ENCODE measurements around the gene SNED1. TPM values are rescaled to one million over a fixed set of nuclear protein-coding genes. Genes with fewer than 3 reads are reported as not detected.
"Not testable (repeated sequence)": the region's sequence is repeated elsewhere in the genome, so short reads cannot be mapped to it uniquely, and the experiment has no call there.

The SNED1 gene
- total RNA-seq, 1 donor from 2014 or later, result 4.7 TPM

DNA sequence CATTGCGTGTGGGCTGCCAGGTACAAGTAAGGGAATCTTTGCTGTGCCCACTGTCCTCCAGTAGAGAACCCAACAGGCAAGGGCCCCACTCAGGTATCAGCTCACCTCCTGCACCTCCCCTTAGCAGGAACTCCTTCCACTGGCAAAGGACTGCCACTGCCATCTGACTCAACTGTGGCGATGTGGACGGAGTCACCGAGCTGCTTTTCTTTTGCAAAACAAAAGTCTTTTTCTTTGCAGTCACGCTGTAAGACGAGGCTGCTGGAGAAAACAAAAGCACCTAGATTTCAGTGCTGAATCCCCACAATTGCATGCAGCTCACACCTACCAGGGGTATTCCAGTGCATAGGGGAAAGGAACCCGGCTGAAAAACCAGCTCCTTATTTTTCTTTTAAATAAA lies 95.8 kb downstream of the SNED1 start:
- Histone ChIP-seq H3K9me3 (ENCODE audit: control insufficient read depth in 3 of 3, low read length in 3 of 3) (no peaks in the 10 kb centered on the region), H3K27me3 (ENCODE audit: control insufficient read depth in 3 of 3, insufficient read depth in 3 of 3, low read length in 3 of 3) (no peaks in the 10 kb centered on the region), H3K9ac (ENCODE audit: low read depth in 1 of 3, low read length in 3 of 3) (no peak overlapping the region), H3K4me1 (ENCODE audit: control insufficient read depth in 3 of 3, insufficient read depth in 3 of 3, low read length in 3 of 3) (peaks cover 3 to 17% (median 7%) of the 10 kb centered on the region in 3 donors), H3K36me3 (ENCODE audit: control insufficient read depth in 3 of 3, insufficient read depth in 3 of 3, low read length in 3 of 3) (peaks cover 58 to 73% (median 69%) of the 10 kb centered on the region in 3 donors), H3K4me3 (ENCODE audit: low read length in 3 of 3) (no peak overlapping the region), H3K27ac (ENCODE audit: low read depth, low read length) (no peak overlapping the region)

DNA sequence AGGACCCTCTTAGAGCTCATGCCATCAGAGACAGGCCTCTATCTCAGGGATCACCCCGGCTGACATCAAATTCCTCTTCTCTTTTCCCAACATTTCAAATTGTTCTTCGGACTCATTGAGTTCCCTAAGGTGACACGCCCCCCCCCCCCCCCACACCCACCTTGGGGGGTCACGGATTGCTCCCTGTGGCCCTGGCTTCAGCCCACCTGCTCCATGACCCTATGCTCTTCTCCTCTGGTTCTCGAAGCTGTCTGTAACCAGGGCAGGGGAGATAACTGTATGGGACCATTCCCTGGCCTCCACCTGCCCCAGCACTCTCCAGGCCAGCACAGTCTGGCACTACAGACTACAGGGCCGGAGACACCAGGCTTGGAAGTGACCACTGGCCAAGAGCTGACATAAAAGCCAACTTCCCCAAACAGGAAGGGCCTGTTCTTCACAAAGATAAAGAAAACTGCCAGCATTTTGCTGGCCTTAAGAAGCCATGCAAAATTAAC lies 96.6 kb downstream of the SNED1 start:
- Histone ChIP-seq H3K4me1 (ENCODE audit: control insufficient read depth in 3 of 3, insufficient read depth in 3 of 3, low read length in 3 of 3) (peaks cover 3 to 18% (median 7%) of the 10 kb centered on the region in 3 donors), H3K9me3 (ENCODE audit: control insufficient read depth in 3 of 3, low read length in 3 of 3) (no peaks in the 10 kb centered on the region), H3K36me3 (ENCODE audit: control insufficient read depth in 3 of 3, insufficient read depth in 3 of 3, low read length in 3 of 3) (peaks cover 52 to 75% (median 71%) of the 10 kb centered on the region in 3 donors), H3K4me3 (ENCODE audit: low read length in 3 of 3) (no peak overlapping the region), H3K27ac (ENCODE audit: low read depth, low read length) (no peak overlapping the region), H3K27me3 (ENCODE audit: control insufficient read depth in 3 of 3, insufficient read depth in 3 of 3, low read length in 3 of 3) (no peaks in the 10 kb centered on the region), H3K9ac (ENCODE audit: low read depth in 1 of 3, low read length in 3 of 3) (no peak overlapping the region)

DNA sequence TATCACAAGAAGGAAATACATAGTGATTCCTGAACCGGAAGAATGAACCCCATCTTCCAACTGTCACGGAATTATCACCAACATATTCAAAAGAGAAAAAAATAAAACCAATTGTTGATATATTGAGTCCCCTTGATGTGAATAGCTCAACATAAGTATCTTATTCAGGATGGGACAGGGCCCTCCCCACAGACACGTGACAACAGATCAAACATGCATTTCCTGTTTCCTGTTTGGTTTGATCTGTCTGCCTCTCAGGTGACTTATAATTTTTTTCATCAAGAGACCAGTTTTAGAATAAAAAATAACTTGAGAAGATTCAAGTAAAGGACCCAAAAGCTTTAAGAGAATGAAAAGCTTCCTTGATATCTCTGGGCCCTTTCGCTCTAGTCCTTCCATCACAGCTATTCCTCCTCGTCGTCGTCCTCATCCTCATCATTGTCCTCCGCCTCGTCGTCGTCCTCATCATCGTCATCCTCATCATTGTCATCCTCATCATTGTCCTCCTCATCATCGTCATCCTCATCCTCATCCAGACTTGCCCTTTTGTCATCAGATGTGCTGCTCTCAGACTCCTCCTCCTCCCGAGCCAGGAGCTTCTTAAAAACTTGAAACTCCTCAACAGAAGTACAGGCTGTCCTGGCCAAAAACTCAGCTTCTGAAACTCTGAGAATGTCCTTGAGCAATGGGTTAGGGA lies 97.3 kb downstream of the SNED1 start:
- Histone ChIP-seq H3K27ac (ENCODE audit: low read depth, low read length) (no peak overlapping the region), H3K36me3 (ENCODE audit: control insufficient read depth in 3 of 3, insufficient read depth in 3 of 3, low read length in 3 of 3) (peaks cover 50 to 76% (median 65%) of the 10 kb centered on the region in 3 donors), H3K9me3 (ENCODE audit: control insufficient read depth in 3 of 3, low read length in 3 of 3) (no peaks in the 10 kb centered on the region), H3K27me3 (ENCODE audit: control insufficient read depth in 3 of 3, insufficient read depth in 3 of 3, low read length in 3 of 3) (no peaks in the 10 kb centered on the region), H3K9ac (ENCODE audit: low read depth in 1 of 3, low read length in 3 of 3) (no peak overlapping the region), H3K4me1 (ENCODE audit: control insufficient read depth in 3 of 3, insufficient read depth in 3 of 3, low read length in 3 of 3) (peaks cover 9 to 26% (median 9%) of the 10 kb centered on the region in 3 donors), H3K4me3 (ENCODE audit: low read length in 3 of 3) (no peak overlapping the region)

DNA sequence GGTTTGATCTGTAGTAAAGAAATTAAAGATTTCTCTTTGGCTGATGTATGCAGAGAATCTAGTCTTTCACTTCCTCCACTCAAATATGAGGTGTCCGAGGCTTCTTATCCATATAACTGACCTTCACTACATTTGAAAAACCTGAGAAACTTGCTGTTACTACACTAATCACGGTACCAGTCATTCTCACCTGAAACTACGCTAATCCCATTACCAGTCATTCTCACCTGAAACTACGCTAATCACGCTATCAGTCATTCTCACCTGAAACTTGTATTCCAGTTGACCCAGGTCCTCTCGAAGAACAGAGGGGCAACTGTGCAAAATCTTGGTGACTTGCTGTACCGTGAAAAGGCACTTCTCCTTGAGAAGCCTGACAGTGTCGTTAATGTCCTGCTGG lies 98.6 kb downstream of the SNED1 start:
- Histone ChIP-seq H3K27ac (ENCODE audit: low read depth, low read length) (no peak overlapping the region), H3K9me3 (ENCODE audit: control insufficient read depth in 3 of 3, low read length in 3 of 3) (no peaks in the 10 kb centered on the region), H3K4me1 (ENCODE audit: control insufficient read depth in 3 of 3, insufficient read depth in 3 of 3, low read length in 3 of 3) (peaks cover 16 to 31% (median 18%) of the 10 kb centered on the region in 3 donors), H3K4me3 (ENCODE audit: low read length in 3 of 3) (no peak overlapping the region), H3K36me3 (ENCODE audit: control insufficient read depth in 3 of 3, insufficient read depth in 3 of 3, low read length in 3 of 3) (peaks cover 40 to 64% (median 54%) of the 10 kb centered on the region in 3 donors), H3K9ac (ENCODE audit: low read depth in 1 of 3, low read length in 3 of 3) (no peak overlapping the region), H3K27me3 (ENCODE audit: control insufficient read depth in 3 of 3, insufficient read depth in 3 of 3, low read length in 3 of 3) (no peaks in the 10 kb centered on the region)

DNA sequence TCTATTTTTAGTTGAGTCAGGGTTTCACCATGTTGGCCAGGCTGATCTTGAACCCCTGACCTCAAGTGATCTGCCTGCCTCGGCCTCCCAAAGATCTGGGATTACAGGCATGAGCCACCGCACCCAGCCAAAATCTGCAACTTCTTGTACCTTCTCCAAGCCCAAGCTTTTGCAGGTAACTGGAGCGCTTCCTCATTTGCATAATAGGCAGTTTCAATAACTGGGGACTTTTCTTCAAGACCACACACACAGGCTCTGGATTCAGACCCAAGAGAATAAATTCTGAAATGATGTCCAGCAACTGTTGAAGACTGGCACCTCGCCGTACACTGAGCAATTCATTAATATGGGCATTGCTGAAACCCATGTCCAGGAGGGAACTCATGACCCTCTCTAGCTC lies 100.8 kb downstream of the SNED1 start:
- Histone ChIP-seq H3K27ac (ENCODE audit: low read depth, low read length) (no peak overlapping the region), H3K4me3 (ENCODE audit: low read length in 3 of 3) (no peak overlapping the region), H3K9me3 (ENCODE audit: control insufficient read depth in 3 of 3, low read length in 3 of 3) (no peaks in the 10 kb centered on the region), H3K4me1 (ENCODE audit: control insufficient read depth in 3 of 3, insufficient read depth in 3 of 3, low read length in 3 of 3) (peaks cover 17 to 35% (median 19%) of the 10 kb centered on the region in 3 donors), H3K27me3 (ENCODE audit: control insufficient read depth in 3 of 3, insufficient read depth in 3 of 3, low read length in 3 of 3) (no peaks in the 10 kb centered on the region), H3K9ac (ENCODE audit: low read depth in 1 of 3, low read length in 3 of 3) (no peak overlapping the region), H3K36me3 (ENCODE audit: control insufficient read depth in 3 of 3, insufficient read depth in 3 of 3, low read length in 3 of 3) (peaks cover 23 to 43% (median 34%) of the 10 kb centered on the region in 3 donors)

DNA sequence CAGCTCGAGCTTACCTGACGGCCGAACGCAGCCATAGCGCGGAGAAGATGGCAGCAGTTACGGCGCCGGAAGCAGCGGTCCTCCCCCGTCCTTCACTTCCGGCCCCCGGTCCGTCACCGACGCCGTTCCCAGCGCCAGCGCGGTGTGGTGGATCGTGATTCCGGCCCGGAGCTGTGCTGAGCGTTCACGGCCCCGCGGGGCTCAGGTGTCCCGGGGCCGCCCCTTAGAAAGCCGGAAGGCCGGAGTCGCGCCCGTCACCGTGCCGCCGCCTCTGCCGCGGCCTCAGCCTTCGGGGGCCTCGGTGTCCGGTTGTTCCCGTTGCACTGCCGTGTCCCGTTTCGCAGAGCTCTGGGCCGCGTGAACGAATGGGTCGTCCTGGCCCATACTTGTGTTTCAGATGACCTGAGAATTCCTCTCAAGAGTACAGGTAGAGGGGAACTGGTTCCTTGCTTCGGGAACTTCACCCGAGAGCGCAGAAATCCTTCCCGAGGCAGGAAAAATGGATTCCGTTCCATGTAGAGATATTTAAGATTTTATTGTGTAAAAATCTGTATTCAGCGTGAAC lies 103.9 kb downstream of the SNED1 start, which contains the start of gene MTERF4:
TSS of gene MTERF4 (minus strand) at position 49 of the 565 bp plus-strand sequence. CDS start at position 35, 14 bp downstream.
- Histone ChIP-seq H3K9me3 (ENCODE audit: control insufficient read depth in 3 of 3, low read length in 3 of 3) (no peaks in the 10 kb centered on the region), H3K4me1 (ENCODE audit: control insufficient read depth in 3 of 3, insufficient read depth in 3 of 3, low read length in 3 of 3) (peaks cover 17 to 35% (median 19%) of the 10 kb centered on the region in 3 donors), H3K27me3 (ENCODE audit: control insufficient read depth in 3 of 3, insufficient read depth in 3 of 3, low read length in 3 of 3) (no peaks in the 10 kb centered on the region), H3K9ac (ENCODE audit: low read depth in 1 of 3, low read length in 3 of 3) (peak within 1 kb of the TSS; percentile 94 to 99 (median 98)), H3K36me3 (ENCODE audit: control insufficient read depth in 3 of 3, insufficient read depth in 3 of 3, low read length in 3 of 3) (peaks cover 2 to 15% (median 14%) of the 10 kb centered on the region in 3 donors), H3K27ac (ENCODE audit: low read depth, low read length) (peak within 1 kb of the TSS; percentile 90), H3K4me3 (ENCODE audit: low read length in 3 of 3) (peak within 1 kb of the TSS; percentile 83 to 94 (median 92))

DNA sequence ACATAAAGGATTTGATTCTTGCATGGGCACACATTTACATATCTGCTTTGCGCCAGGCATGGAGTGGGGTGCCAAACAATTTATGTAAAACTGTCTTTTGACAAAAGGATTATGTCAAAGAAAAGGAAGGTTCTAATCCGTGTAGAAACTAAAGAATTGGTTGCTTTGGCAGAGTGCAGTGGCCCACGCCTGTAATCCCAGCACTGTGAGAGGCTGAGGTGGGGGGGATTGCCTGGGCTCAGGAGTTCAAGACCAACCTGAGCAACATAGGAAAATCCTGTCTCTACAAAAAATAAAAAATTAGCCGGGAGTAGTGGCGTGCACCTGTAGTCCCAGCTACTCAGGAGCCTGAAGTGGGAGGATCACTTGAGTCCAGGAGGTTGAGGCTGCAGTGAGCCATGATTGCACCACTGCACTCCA lies 104.8 kb downstream of the SNED1 start:
- Histone ChIP-seq H3K27ac (ENCODE audit: low read depth, low read length) (no peak overlapping the region), H3K27me3 (ENCODE audit: control insufficient read depth in 3 of 3, insufficient read depth in 3 of 3, low read length in 3 of 3) (no peaks in the 10 kb centered on the region), H3K36me3 (ENCODE audit: control insufficient read depth in 3 of 3, insufficient read depth in 3 of 3, low read length in 3 of 3) (peaks cover 0 to 14% (median 13%) of the 10 kb centered on the region in 3 donors), H3K4me1 (ENCODE audit: control insufficient read depth in 3 of 3, insufficient read depth in 3 of 3, low read length in 3 of 3) (peaks cover 17 to 35% (median 19%) of the 10 kb centered on the region in 3 donors), H3K9ac (ENCODE audit: low read depth in 1 of 3, low read length in 3 of 3) (peak overlapping the region; percentile 94 to 99 (median 98)), H3K4me3 (ENCODE audit: low read length in 3 of 3) (peak overlapping the region; percentile 83 to 94 (median 92)), H3K9me3 (ENCODE audit: control insufficient read depth in 3 of 3, low read length in 3 of 3) (no peaks in the 10 kb centered on the region)

DNA sequence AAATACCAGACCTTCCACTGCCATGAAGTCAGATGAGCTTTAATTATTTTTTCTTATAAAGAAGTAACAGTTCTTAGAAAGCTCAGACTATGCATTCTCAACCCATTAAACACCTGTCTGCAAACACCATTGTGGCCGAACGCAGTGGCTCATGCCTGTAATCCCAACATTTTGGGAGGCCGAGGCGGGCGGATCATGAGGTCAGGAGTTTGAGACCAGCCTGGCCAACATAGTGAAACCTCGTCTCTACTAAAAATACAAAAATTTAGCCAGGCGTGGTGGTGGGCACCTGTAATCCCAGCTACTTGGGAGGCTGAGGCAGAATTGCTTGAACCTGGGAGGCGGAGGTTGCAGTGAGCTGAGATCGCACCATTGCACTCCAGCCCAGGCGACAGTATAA lies 106.2 kb downstream of the SNED1 start:
- not testable (repeated sequence) for H3K9me3 ChIP-seq (ENCODE audit: control insufficient read depth in 3 of 3, low read length in 3 of 3); H3K36me3 ChIP-seq (ENCODE audit: control insufficient read depth in 3 of 3, insufficient read depth in 3 of 3, low read length in 3 of 3); H3K27me3 ChIP-seq (ENCODE audit: control insufficient read depth in 3 of 3, insufficient read depth in 3 of 3, low read length in 3 of 3); H3K9ac ChIP-seq (ENCODE audit: low read depth in 1 of 3, low read length in 3 of 3); H3K27ac ChIP-seq (ENCODE audit: low read depth, low read length); H3K4me3 ChIP-seq (ENCODE audit: low read length in 3 of 3)
- peaks cover 14 to 28% (median 19%) of the 10 kb centered on the region in 3 donors for H3K4me1 ChIP-seq (ENCODE audit: control insufficient read depth in 3 of 3, insufficient read depth in 3 of 3, low read length in 3 of 3)

DNA sequence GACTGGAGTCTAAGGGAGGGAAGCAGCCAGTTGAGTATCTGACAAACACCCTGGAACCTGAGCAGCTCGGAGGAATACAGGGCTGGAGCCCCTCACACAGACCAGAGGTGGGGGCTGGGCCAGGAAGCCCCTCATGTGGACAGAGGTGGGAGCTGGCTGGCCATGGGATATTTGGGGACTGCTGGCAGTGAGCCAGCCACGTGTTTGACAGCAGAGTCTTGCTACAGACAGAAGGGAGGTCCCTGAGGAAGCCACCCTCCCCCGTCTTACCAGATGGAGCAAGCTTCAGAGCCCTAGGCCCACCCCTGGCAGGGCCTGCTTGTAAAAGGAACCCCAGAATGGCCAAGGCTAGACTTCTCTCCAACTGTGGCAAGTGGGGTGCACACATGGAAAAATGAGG lies 107.2 kb downstream of the SNED1 start:
- no peak overlapping the region for H3K27ac ChIP-seq (ENCODE audit: low read depth, low read length)
- H3K27me3 ChIP-seq (ENCODE audit: control insufficient read depth in 3 of 3, insufficient read depth in 3 of 3, low read length in 3 of 3), result no peaks in the 10 kb centered on the region
- no peak overlapping the region for H3K9ac ChIP-seq (ENCODE audit: low read depth in 1 of 3, low read length in 3 of 3)
- H3K4me3 ChIP-seq (ENCODE audit: low read length in 3 of 3), result no peak overlapping the region
- H3K9me3 ChIP-seq (ENCODE audit: control insufficient read depth in 3 of 3, low read length in 3 of 3), result no peaks in the 10 kb centered on the region
- H3K36me3 ChIP-seq (ENCODE audit: control insufficient read depth in 3 of 3, insufficient read depth in 3 of 3, low read length in 3 of 3), result no peaks in the 10 kb centered on the region
- H3K4me1 ChIP-seq (ENCODE audit: control insufficient read depth in 3 of 3, insufficient read depth in 3 of 3, low read length in 3 of 3), result peaks cover 13 to 20% (median 14%) of the 10 kb centered on the region in 3 donors
